ENCODE results near the gene GALNT2. TPM values are rescaled to one million over a fixed set of nuclear protein-coding genes. Genes with fewer than 3 reads are reported as not detected.

The GALNT2 gene
- total and polyA plus RNA-seq, 2 of the 4 experiments (the other 2 are of a cell fraction): 50.4 to 189 TPM

DNA sequence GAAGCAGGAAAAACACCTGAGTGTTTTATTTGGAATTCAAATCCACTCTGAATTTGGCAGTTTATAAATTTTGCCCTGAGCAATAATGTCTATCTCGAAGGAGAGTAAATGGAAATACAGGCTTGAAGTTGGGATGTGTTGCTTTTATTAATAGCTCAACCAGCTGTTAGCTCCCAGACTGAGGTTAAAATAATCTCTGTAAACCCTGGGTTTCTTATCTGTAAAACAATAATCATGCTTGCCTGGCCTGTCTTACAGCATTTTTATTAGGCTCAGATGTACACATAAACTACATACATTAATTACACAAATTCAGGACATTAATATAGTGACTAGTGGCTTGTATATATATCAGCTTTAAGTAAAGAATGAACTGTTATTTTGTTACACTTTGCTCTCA, 148.5 kb downstream of the GALNT2 start:
- Histone ChIP-seq H3K4me3 (ENCODE audit: insufficient read depth, low read depth, low read length) (no peak overlapping the region), H2AK9ac (replicated peaks; ENCODE audit: low read depth, low read length, poor library complexity) (no peak overlapping the region), H3K4ac (ENCODE audit: low read depth, low read length) (no peak overlapping the region), H4K5ac (ENCODE audit: low read depth, low read length) (no peak overlapping the region), H2AFZ (replicated peaks; ENCODE audit: low read length, poor library complexity) (no peak overlapping the region), H3K9me1 (ENCODE audit: insufficient read depth, low read length) (peaks cover 20% of the 10 kb centered on the region; the same call in 1 of the 2 replicates), H4K91ac (ENCODE audit: insufficient read depth, low read depth, low read length) (no peak overlapping the region), H3K79me1 (ENCODE audit: low read depth in 1 of 2, low read length in 2 of 2) (peaks cover 33 to 70% of the 10 kb centered on the region in 2 experiments), H3K9ac (ENCODE audit: low read depth, low read length) (no peak overlapping the region), H4K8ac (ENCODE audit: low read depth in 2 of 2, low read length in 2 of 2) (no peak overlapping the region), H3K23ac (ENCODE audit: low read depth, low read length) (no peak overlapping the region), H3K4me1 (ENCODE audit: control insufficient read depth, insufficient read depth, low read length) (peaks cover 9% of the 10 kb centered on the region), H3K14ac (replicated peaks; ENCODE audit: low read depth, low read length) (no peak overlapping the region), H3K36me3 (ENCODE audit: control insufficient read depth, insufficient read depth, low read length) (peaks cover 3% of the 10 kb centered on the region; the same call in 1 of the 2 replicates), H4K20me1 (ENCODE audit: insufficient read depth, low read length) (peaks cover 59% of the 10 kb centered on the region), H3K27me3 (ENCODE audit: control insufficient read depth, insufficient read depth, low read length) (no peaks in the 10 kb centered on the region), H3K56ac (ENCODE audit: extremely low read depth, insufficient read depth, low read length) (no peak overlapping the region), H3K27ac (ENCODE audit: insufficient read depth, low read length) (no peak overlapping the region), H3K4me2 (ENCODE audit: low read depth, low read length) (no peak overlapping the region), H2BK15ac (ENCODE audit: low read depth, low read length) (no peak overlapping the region), H2BK5ac (ENCODE audit: low read depth, low read length, poor library complexity, severe bottlenecking) (no peak overlapping the region), H2BK120ac (ENCODE audit: low read depth, low read length) (no peak overlapping the region), H2AK5ac (ENCODE audit: low read depth, low read length) (no peak overlapping the region), H3K9me3 (ENCODE audit: control insufficient read depth, insufficient read depth, low read length) (no peaks in the 10 kb centered on the region), H3K18ac (ENCODE audit: low read depth, low read length) (no peak overlapping the region), H2BK20ac (ENCODE audit: low read depth, low read length) (no peak overlapping the region)
- CTCF ChIA-PET: interaction anchor here (0.5 to 0.6 kb wide), 2 partner anchors 24 to 130 kb away, joined by 3 to 6 read pairs; no protein-coding TSS in a partner anchor
- DNase-seq (no peak), ATAC-seq (ENCODE audit: low read depth) (no peak)
- TF ChIP-seq MXI1 (IDR thresholded peaks at IDR 0.05; ENCODE audit: borderline replicate concordance, low read depth, low read length): no peak
- no peak for TF ChIP-seq SMC3 (IDR thresholded peaks at IDR 0.05; ENCODE audit: low read depth, low read length)
- TF ChIP-seq FOS (IDR thresholded peaks at IDR 0.05; ENCODE audit: low read depth, low read length): no peak
- no peak for TF ChIP-seq CEBPB (IDR thresholded peaks at IDR 0.05; ENCODE audit: low read depth, low read length)
- TF ChIP-seq MAFK (IDR thresholded peaks at IDR 0.05; ENCODE audit: low read depth, low read length): no peak
- no peak for TF ChIP-seq RFX5 (IDR thresholded peaks at IDR 0.05; ENCODE audit: low read depth, low read length)
- TF ChIP-seq CHD1 (IDR thresholded peaks at IDR 0.05; ENCODE audit: low read depth, low read length): no peak
- TF ChIP-seq MAZ (IDR thresholded peaks at IDR 0.05; ENCODE audit: borderline replicate concordance, low read depth, low read length): no peak
- TF ChIP-seq RAD21 (IDR thresholded peaks at IDR 0.05; ENCODE audit: low read length): no peak
- TF ChIP-seq NFE2L2 (IDR thresholded peaks at IDR 0.05; ENCODE audit: low read depth, low read length): no peak
- no peak for TF ChIP-seq CTCF (conservative IDR thresholded peaks at IDR 0.05; ENCODE audit: low read depth, low read length)
- no peak for TF ChIP-seq RCOR1 (IDR thresholded peaks at IDR 0.05; ENCODE audit: insufficient replicate concordance, low read length)
- TF ChIP-seq, protein P1, sequence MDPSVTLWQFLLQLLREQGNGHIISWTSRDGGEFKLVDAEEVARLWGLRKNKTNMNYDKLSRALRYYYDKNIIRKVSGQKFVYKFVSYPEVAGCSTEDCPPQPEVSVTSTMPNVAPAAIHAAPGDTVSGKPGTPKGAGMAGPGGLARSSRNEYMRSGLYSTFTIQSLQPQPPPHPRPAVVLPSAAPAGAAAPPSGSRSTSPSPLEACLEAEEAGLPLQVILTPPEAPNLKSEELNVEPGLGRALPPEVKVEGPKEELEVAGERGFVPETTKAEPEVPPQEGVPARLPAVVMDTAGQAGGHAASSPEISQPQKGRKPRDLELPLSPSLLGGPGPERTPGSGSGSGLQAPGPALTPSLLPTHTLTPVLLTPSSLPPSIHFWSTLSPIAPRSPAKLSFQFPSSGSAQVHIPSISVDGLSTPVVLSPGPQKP (IDR thresholded peaks at IDR 0.05; ENCODE audit: borderline replicate concordance, low read depth, low read length): no peak
- no peak for TF ChIP-seq BHLHE40 (IDR thresholded peaks at IDR 0.05; ENCODE audit: low read depth, low read length)
- no peak for TF ChIP-seq POLR2A (IDR thresholded peaks at IDR 0.05; ENCODE audit: low read depth, low read length)
- TF ChIP-seq, protein P2, sequence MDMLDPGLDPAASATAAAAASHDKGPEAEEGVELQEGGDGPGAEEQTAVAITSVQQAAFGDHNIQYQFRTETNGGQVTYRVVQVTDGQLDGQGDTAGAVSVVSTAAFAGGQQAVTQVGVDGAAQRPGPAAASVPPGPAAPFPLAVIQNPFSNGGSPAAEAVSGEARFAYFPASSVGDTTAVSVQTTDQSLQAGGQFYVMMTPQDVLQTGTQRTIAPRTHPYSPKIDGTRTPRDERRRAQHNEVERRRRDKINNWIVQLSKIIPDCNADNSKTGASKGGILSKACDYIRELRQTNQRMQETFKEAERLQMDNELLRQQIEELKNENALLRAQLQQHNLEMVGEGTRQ (IDR thresholded peaks at IDR 0.05; ENCODE audit: low read depth, low read length): no peak
- in situ Hi-C loops (cut with MboI; ENCODE audit: low sequenced_read_pairs) (no loop called here), dilution Hi-C loops (cut with HindIII; ENCODE audit: low sequenced_read_pairs, unreplicated experiment) (no loop called here), intact Hi-C loops (cut with micrococcal nuclease) (loop anchor here (1.0 kb wide), 1 partner anchor 554 kb away; no protein-coding TSS in a partner anchor)
- no TSS peak for BruUV-seq (replicated peaks)
- POLR2A ChIA-PET (ENCODE audit: unreplicated experiment): no interaction called here
- WGBS, 2 experiments (ENCODE audit: extremely low coverage in 2 of 2, insufficient read length in 1 of 2): no CpG with 5 or more reads among the region's 1 CpG

All from IMR-90 (cell line).